Subcutaneous adipose tissue (tissue), 4 donors: ENCODE data around the gene FLYWCH2. TPM values are rescaled to one million over a fixed set of nuclear protein-coding genes. Genes with fewer than 3 reads are reported as not detected.

Experiments used
- total RNA-seq, 4 donors: library from RNA; depleted of rRNA; stranded (reverse); fragments of >200 nt; gene quantifications; one replicate each; pipeline ENCODE4 v1.1.0, GENCODE V29; 2016
- TF ChIP-seq, protein P1 (sequence below): fragments of 450-650 bp; IDR thresholded peaks from one replicate; pipeline ENCODE4 v1.5.1; 2016; ENCODE audit warnings: low read depth, mild to moderate bottlenecking, control low read depth, antibody characterized with exemption, moderate library complexity

FLYWCH2 gene, protein sequence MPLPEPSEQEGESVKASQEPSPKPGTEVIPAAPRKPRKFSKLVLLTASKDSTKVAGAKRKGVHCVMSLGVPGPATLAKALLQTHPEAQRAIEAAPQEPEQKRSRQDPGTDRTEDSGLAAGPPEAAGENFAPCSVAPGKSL
- 10 to 100 TPM; 20.5 to 61.4 (median 29.1) TPM for total RNA-seq

DNA sequence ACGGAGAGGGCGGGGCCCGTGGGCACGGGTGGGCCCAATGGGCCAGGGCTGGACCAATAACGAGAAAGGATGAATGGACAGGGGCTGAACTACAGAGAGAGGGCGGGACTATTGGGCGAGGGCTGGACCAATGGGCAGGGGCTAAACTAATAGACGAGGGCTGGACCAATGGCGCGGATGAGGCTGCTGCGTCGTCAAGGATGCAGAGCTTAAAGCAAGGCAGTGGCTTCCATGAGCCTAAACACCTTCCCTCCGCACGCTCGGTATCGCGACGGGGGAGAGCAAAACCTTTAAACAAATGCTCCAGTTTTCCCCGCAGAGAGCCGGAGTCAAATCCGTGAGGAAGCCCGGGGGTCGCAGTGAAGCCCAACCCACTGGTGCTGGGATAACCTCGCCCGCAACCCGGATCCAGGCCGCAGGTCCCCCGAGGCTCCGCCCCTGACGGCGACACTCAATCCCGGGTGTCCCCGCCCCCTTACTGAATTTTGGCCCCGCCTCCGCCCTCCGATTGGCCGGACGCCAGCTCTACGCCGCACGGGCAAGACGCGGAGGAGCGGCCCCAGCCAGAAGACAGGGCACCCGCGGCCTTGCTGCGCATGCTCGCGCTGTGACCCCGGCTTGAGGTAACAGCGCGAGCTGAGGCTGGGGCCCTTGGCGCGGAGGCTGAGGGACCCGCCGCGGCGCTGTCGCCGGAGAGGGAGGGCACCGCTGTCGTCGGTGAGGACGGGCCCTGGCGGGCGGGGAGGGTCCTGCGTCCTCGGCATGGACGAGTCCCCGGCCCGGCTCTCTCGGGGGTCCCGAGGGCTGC, at the start of gene FLYWCH2:
Gene FLYWCH2 (plus strand): TSS at position 566 of the 808 bp plus-strand sequence. CDS start 13,235 bp downstream, outside the sequence.
- TF ChIP-seq, protein P1, sequence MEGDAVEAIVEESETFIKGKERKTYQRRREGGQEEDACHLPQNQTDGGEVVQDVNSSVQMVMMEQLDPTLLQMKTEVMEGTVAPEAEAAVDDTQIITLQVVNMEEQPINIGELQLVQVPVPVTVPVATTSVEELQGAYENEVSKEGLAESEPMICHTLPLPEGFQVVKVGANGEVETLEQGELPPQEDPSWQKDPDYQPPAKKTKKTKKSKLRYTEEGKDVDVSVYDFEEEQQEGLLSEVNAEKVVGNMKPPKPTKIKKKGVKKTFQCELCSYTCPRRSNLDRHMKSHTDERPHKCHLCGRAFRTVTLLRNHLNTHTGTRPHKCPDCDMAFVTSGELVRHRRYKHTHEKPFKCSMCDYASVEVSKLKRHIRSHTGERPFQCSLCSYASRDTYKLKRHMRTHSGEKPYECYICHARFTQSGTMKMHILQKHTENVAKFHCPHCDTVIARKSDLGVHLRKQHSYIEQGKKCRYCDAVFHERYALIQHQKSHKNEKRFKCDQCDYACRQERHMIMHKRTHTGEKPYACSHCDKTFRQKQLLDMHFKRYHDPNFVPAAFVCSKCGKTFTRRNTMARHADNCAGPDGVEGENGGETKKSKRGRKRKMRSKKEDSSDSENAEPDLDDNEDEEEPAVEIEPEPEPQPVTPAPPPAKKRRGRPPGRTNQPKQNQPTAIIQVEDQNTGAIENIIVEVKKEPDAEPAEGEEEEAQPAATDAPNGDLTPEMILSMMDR: no peak

DNA sequence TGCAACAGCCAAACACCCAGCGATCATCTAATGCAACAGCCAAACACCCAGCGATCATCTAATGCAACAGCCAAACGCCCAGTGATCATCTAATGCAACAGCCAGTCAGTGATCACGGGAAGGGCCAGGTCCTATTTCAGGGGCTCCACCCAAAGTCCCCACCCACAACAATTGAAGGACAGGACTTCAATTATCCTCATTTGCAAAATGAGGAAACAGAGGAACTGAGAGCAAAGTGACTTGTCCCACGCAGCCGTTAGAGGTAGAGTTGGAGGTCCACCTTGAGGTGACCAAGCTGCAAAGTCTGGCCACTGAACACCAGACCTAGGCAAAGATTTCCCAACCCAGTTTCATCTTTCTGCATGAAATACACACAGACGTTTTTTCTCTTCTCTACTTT, 49.2 kb upstream of the FLYWCH2 start:
- TF ChIP-seq, protein P1: no peak

DNA sequence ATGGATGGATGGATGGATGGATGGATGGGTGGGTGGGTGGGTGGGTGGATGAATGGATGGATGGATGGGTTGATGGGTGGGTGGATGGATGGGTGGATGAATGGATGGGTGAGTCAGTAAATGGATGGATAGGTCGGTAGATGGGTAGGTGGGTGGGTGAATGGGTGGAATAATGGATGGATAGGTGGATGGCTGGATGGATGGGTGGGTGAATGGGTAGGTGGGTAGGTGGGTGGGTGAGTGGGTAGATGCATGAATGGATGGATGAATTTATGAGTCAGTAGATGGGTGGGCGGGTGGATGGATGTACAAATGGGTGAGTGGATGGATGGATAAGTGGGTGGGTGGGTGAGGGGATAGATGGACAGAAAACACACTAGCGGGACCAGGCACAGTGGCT, 48.0 kb upstream of the FLYWCH2 start:
- TF ChIP-seq, protein P1: no peak

DNA sequence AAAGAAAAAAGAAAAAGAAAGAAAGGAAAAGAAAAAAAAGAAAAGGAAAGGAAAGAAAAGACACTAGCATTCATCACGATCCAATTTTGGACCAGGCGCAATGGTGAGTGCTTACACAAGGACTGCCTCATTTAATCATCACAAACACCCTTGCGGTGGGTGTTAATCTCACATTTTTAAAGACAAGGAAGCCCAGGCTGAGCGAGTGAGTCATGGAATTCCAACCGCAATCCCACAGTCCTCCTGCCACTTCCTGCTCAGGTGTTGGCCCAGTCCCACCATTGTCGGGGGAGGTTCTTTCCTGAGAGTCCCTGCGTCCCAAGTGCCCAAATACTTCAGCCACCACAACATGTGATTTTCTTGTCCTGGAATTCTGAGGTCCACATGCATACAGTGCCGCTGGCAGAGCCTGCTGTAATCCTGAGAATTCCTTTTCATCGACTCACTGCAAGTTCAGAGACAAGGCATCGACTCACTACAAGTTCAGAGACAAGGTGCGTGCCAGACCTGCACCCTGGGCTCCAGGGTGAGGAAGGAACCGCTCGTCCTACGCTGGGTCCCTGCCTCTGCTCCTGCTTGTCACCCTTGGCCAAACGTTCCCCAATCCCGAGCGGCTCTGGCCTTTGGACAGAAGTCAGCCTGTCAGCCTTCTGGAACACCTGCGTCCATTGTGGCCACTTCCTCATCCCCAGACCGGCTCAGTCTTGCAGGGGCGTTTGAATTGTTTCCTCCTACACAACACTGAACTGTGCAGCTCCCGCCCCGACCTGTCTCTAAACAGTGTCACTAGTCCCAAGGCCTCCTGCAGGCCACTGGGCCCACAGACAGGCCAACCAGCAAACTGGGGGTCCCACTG, 47.1 kb upstream of the FLYWCH2 start:
- TF ChIP-seq, protein P1: no peak

DNA sequence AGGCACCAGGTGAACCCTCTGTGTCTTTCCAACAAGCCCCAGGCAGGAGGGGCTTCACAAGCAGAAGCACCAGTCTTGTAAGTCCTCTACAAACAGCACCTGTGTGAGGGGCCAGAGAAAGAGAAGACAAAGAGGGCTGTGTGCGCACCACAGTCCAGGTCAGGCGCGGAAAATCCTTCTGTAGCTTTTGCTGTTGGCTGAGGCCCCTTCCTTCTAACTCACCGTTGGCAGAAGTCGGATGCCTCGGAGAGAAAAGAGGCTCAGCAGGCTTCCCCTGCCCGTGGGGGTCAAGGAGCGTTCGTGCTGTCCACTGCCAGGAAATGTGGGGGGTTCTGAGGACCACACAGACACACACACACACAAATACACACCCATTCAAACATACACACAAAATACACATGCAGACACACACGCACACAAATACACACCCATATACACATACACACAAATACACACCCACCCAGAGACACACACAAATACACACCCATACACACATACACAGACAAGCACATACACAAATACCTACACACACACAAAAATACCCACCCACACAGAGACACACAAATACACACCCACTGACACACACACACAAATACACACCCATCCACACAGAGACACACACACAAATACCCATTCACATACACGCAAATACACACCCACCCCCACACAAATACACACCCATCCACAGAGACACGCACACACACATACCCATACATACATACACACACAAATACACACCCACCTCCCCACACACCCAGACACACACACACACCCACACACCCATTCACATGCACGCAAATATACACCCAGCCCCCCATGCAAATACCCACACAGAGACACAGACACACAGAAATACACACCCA, 46.1 kb upstream of the FLYWCH2 start:
- TF ChIP-seq, protein P1: no peak

DNA sequence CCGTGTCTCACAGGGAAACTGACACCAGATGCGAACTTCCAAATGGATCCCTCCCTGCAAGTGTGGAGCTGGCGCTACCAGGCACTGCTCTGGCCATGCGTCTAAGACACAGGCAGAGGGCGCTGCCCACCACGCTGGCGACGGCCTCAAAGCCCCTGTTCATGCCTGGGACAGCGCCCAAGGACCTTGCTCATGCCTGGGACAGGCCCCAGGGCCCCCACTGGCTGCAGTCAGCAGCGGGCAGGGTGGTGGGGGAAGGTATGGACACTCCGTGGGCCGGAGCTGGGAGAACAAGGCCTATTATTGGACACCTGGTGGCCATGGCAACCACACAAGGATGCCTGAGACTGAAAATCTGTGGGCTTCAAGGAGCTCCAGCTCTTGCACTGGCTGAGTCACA, 44.1 kb upstream of the FLYWCH2 start:
- TF ChIP-seq, protein P1: no peak
